GM12892 (cell line): ENCODE results near the gene ANKRD53.

Source experiments
- POLR2A ChIP-seq: IDR thresholded peaks from 2 replicates; pipeline ENCODE4 v1.6.1; 2011; ENCODE audit warnings: low read depth, low read length, control low read depth
- POLR2AphosphoS5 ChIP-seq: IDR thresholded peaks from 2 replicates; pipeline ENCODE4 v1.6.1; 2011; ENCODE audit warnings: low read depth, low read length, control low read depth
- TAF1 ChIP-seq: IDR thresholded peaks from 2 replicates; pipeline ENCODE4 v1.6.1; 2011; ENCODE audit warnings: low read depth, mild to moderate bottlenecking, control low read depth, low read length, borderline replicate concordance

DNA sequence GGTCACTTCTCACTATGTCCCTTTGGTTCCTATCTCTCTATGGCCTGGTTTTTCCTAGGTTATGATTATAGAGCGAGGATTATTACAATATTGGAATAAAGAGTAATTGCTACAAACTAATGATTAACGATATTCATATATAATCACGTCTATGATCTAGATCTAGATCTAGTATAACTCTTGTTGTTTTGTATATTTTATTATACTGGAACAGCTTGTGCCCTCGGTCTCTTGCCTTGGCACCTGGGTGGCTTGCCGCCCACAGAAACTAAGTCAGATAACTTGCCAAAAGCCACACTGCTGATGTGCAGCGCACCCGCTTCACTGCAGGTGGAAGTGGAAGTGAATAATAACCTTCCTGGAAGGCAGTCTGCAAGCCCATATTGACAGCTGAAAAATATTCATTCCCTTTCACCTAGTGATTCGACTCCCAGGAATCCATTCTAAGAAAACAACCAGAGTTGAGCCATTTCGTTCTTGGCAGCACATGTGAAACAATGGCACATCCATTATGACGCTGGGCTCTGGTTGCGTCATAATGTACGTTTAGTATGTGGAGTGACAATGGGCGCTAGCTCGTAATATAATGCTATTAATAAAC is 725 bp upstream of the ANKRD53 start:
- TF ChIP-seq POLR2A: no peak
- no peak for TF ChIP-seq POLR2AphosphoS5
- no peak for TF ChIP-seq TAF1
